Embryonic facial prominence (tissue), 1 donor: ENCODE results near the gene PCLO.
"Not testable (repeated sequence)": the region's sequence is repeated elsewhere in the genome, so short reads cannot be mapped to it uniquely, and the experiment has no call there.

Experiments used
- DNase-seq: peaks from one replicate; pipeline ENCODE4 v3.0.0-alpha.2; 2016; ENCODE audit errors: extremely low spot score

The PCLO gene

GRCh38 chr7:82964150-82964882, 198.4 kb downstream of the PCLO start:
- no peak for DNase-seq

DNA sequence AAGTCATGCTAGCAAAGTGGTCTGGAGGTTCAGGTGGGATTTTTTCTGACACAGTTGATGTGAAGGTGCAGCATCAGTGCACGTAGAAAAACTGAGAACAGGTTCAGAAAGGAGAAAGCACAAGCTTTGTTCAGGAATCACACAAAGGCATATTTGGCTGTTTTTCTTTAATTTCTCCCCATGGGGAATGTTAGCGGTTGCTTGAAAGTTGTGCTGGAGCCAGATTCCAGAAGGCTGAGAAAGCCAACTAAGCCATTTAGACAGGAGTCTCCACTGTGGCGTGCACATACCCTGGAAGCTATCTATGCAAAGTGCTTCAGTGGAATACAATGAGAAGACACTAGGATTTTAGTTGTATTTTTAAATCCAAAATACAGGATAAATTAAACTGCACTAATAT, 201.4 kb downstream of the PCLO start:
- no peak for DNase-seq

DNA sequence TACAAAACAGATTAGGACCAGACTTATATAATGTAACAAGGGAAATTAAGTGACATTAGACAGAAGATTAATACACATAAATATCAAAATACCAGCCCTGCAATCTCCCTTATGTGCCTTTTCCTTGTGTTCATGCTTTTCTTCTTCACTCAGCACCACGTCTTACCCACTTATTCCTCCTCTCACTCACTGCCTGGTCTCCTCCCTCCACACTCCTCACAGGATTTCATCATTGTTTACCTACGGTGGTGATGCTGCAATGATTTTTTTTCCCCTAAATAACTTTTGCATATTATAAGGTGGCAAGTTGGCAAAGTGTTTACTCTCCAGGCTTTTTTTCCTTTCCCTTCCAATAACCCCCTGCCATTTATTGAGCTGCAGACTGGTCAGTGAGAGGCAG, 203.2 kb downstream of the PCLO start:
- DNase-seq, result no peak

DNA sequence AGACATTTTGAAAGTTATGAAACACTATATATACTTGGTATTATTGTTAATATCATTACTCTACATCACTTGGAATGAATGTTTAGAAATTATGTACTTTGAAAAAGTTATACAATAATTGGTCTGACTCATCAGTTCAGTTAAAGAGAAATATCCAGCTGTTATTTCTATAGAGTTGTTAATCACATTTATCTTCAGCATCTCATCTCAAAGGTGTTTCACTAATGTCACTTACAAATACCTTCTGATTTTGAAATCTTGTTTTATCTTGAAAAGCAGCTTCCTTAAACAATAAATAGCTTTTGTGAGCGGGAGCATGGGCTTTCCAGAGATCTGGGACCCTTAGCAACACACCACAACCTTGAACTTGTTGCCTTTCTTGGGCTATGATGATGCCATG, 205.2 kb downstream of the PCLO start:
- no peak for DNase-seq

DNA sequence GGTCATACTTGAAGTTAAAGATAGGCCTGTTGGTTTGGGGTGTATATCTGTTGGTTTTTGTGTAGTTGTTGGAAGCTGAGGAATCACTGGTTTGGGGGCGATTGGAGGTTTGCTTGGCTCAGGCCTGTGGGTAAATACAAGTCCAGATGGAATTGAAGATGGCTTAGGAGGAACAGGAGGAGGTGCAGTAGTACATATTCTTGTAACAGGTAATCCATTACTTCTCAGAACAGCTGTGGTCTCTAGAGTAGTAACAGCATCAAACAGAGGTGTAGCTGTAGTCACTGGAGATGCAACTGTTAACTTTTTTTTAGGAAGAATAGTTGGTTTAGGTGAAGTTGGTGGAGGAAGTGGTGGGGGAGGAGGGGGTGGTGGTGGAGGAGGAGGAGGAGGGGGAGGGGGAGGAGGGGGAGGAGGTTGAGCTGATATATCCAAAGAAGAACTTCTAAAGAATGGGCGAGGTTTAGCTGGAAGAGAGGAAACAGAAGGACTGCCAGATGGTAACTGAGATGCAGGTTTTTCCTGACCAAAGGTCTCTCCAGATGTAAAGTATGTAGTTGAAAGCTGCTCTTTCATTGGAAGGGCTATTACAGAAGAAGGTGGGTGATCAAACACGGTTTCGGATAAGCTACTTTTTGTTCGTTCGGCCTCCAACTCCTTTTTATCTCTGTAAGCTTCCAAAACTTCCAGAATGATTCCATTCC, 209.2 kb downstream of the PCLO start:
- DNase-seq, result no peak

GRCh38 chr7:82950436-82950835, 212.2 kb downstream of the PCLO start:
- no peak for DNase-seq

- DNase-seq, result no peak
Observed at GRCh38 chr7:82945480-82945879, 217.2 kb downstream of the PCLO start.

DNA sequence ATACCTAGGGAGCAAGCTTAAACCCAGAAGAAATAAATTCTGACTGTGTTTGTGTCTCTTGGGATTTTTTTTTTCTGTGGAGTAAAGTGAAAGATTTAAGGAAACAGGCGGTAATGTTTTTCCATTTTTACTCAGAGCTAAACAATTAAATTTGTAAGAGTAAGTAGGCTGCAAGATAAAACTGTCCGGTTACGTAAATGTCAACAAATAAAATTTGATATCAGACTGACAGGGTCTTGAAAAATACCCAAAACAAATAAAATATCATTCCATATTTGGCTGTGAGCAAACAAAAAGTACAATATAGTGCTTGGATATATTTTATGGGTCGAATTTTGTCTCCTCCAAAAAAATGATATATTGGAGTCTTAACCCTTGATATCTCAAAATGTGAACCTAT, 217.6 kb downstream of the PCLO start:
- DNase-seq, result no peak

- no peak for DNase-seq
Observed at GRCh38 chr7:82932516-82932915, 230.2 kb downstream of the PCLO start.

DNA sequence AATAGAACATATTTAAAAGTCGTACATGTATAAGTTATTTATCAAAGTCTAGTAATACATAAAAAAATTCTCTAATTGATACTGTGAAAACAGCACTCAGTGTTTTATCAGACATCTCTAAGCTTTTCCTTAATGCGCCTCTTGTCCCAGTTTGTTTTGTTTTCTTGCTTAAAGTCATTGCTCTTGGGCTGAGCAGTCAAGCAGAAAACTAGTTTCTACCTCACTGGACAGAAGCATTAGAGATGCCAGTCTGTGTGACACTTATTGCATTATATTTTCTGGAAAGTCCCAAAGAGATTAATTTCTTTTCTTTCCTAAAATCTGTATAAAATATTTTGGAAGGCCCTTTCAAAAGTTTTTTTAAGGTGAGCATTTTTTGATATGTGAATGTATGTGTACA, 236.2 kb downstream of the PCLO start:
- no peak for DNase-seq

DNA sequence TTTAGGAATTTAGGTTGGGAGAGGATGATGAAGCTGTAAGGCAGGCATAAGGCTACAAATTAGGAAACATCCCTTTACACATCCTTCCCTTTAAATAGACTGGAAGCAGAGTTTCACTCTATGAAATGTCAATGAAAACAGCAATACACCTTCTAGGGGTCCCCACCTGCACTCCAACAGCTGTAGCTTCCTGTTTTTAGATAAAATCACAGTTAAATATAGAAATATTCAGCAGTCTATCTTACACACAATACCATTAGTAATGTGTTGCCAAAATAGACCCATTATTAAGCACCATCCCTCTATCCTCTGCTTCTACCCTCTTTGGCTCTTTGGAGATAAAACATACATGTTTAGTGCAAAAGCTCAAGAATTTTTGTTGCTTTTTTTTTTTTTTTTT, 237.4 kb downstream of the PCLO start:
- no peak for DNase-seq

DNA sequence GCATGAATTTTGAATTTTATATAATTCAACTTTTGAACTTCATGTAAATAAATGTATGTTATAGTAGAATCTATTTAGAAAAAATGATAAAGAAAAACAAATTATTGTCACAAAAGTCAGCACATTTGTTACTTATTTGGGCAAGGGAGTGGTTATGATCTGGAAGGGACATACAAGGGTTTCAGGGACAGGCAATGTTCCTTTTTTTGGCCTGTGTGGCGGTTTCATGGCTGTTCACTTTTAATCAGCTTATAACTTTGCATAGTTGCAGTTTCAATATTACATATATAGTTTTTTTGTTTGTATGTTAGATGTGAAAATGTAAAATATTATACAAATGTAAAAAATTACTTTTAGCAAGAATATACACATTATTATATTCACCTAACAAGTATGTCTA, 256.2 kb downstream of the PCLO start:
- DNase-seq, result no peak

- no peak for DNase-seq
Observed at GRCh38 chr7:82904871-82905270, 257.8 kb downstream of the PCLO start.

DNA sequence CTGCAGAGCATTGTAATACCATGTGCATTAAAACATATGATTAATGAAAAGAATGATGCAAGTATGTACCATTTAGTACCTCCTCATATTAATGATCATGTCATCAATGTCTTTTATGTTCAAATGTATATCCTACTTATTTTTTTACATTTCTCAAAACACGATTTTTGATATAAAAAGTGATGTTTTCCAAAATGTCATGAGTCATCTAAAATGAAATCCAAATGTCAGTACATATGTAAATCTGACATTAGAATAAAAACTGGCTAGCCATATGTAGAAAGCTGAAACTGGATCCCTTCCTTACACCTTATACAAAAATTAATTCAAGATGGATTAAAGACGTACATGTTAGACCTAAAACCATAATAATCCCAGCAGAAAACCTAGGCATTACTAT, 261.6 kb downstream of the PCLO start:
- DNase-seq, result not testable (repeated sequence)

DNA sequence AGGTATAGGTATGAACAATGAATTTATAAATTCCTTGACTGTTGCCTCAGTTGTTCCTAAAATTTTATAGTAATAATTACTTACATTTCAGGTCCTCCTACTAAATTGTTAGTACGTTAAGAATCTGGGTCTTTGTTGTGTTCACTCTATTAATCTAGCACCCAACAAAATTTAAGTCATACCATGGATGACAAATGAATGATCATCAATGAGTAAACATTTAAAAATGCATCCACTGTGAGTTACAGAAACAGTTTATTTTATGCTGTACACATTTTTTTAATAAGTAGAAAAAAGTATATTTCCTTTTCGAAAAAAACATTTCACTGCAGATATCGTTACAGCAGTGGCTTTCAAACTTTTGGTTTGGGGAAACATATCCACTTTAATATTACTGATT, 265.2 kb downstream of the PCLO start:
- DNase-seq, result no peak

DNA sequence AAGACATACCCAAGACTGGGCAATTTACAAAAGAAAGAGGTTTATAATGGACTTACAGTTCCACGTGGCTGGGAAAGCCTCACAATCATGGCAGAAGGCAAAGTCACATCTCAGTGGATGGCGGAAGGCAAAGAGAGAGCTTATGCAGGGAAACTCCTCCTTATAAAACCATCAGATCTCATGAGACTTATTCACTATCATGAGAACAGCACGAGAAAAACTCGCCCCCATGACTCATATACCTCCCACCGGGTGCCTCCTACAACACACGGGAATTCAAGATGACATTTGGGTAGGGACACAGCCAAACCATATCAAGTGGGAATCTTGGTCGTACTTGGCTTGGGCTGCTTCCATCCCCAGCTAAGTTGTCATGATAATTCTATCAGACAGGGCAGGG, 268.3 kb downstream of the PCLO start:
- not testable (repeated sequence) for DNase-seq

DNA sequence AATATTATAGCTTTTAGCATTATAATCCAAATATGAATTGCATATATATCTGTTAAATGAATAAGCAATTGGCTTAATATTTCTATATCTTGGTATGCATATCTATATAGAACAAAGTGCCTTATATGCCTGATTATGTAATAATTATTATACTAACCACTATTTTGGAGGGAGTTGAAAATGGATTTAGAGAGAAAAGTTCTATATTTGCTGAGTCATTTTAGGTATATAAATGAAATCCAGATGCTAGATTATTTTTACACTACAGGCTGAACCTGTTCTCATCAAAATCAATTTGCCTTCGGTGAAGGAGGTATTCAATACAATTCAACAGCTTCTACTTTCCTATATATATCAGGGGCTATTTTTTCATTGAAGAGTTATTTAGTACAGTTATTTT, 276.4 kb downstream of the PCLO start:
- DNase-seq, result no peak

GRCh38 chr7:82865856-82866255, 296.8 kb downstream of the PCLO start:
- DNase-seq, result no peak

GRCh38 chr7:82859106-82859850, 303.4 kb downstream of the PCLO start:
- DNase-seq, result no peak

DNA sequence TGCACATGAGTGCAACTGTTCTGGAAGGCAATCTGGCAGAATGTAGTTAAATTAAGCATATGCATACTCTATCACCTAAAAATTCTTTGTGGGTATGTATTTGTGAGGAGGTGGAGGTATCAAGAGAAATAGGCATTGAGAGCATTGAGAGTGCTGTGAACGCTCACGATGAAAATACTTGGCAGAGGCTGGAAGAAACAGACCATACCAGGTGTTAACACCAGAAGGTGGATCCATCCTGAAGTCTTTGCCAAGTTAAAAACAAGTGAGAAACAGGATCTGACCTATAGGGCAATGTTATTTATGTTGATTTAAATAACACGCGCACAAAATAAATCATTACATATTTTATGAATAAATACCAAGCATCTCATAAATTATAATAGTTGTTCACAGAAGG, 311.6 kb downstream of the PCLO start:
- no peak for DNase-seq

DNA sequence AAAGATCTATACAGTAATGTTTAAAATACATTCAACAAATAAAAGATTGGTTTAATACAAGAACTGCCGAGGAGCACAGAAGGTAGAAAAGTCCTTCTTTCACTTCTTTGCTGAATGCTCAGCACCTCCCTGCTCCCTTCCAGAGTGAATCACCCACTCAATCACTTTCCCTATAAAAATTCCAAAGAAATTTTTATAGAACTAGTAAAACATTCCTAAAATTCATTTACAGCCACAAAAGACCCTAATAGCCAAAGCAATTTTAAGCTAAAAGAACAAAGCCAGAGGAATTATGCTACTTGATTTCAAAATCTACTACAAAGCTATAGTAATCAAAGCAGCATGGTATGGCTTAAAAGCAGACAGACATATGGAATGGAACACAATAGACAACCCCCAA, 320.9 kb downstream of the PCLO start:
- no peak for DNase-seq

DNA sequence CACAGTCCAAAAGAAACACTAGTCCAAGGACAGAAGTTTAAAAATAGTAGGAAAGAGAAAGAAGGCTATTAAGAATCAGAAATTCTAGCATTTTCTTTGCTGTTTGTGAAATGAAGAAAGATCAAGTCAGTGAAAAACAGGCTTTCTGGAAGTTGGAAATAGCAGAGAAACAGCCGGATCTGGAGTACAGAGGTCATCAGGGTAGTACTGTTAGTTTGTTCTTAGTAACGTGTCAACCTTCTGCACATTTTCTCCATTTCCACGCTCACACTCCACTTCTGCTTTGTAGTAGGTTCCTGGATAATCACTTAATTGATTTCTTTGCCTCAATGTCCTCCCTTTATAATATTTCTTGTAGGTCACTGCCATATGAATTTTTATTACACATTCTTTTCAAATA, 322.6 kb downstream of the PCLO start:
- no peak for DNase-seq

- DNase-seq, result no peak
Observed at GRCh38 chr7:82839555-82839954, 323.1 kb downstream of the PCLO start.
